GM18868 (cell line): ENCODE data around the gene QKI.
A peak's percentile ranks its signal among the peaks of the same experiment; 100 is the strongest.
"Not testable (repeated sequence)": the region's sequence is repeated elsewhere in the genome, so short reads cannot be mapped to it uniquely, and the experiment has no call there.

Experiments used
- ATAC-seq: cut with Tn5 transposase; IDR thresholded peaks from one replicate; pipeline ENCODE4 v1.9.1; 2021; ENCODE audit warnings: mild to moderate bottlenecking, moderate library complexity; ENCODE audit not compliant: unreplicated experiment

Gene QKI

GRCh38 chr6:163414117-163414945, at the start of gene QKI:
Gene QKI, plus strand, starts transcription at chr6:163414718. Its CDS starts 476 bp downstream, at chr6:163415194.
- ATAC-seq = peak; percentile 41

DNA sequence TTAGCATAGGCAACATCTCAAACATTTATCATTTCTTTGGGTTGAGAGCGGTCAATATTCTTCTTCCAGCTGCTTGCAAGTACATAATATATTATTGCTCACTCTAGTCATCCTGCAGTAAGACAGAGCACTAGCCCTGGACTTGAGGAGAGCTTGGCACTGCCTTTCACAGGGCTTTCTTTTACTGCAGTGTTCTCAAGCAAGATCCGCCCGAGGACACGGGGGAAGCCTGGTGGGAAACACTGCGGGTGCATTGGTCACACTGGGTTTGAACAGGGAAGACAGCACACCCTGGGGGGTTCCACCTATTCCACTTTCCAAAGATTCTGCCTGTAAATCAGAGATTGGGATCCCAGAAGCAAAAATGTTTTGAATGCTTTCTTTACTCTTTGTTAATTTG, 48.2 kb upstream of the QKI start:
- ATAC-seq = no peak

DNA sequence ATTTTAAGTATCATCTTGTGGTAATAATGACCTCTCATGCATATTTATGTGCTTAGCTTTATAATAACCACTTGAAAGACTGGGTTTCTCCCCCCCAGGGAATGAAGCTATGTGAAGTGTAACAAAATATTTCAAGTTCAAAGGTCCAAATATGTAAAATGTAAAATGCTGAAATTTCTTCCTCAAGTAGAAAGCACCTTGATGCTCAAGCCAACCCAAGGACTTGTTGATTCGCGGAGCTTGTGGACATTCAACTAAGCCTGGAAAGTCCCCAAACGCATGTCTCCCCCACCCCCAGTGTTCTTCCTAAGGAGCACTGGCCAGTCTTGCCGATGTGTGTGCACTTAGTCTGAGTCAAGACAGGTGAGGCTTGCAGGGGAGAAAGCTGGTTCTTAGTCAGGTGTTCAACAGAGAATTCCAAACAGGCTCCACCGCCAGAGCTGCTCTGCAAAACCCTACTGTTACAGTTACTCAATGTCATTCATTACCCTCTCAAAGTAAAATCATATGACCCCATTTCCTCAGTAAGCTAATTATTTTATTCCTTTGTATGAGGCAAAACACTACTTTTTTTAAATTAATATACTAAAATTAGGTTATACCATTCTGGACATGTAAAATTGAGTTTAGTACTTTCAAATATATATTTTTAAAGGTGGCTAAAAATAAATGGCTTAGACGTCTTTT, 46.9 kb upstream of the QKI start:
- no peak for ATAC-seq

DNA sequence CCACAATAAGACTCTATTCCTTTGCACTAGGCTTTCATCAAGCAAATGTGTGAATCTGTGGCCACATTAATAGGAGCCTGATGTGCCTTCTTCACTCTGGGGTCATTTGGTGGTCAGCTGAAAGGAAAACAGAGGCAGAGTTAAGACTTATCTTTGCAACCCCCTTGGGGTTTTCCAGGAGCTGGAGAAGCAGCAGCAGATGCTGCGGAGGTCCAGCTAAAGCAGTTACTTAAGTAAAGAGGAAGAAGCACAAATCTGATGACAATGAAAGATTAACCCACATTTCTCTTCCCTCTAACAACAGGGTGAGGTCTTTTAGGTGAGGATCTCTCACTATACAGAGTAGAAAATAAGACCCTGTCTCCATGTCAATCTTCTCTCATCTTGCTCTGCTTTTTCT, 45.4 kb upstream of the QKI start:
- no peak for ATAC-seq

DNA sequence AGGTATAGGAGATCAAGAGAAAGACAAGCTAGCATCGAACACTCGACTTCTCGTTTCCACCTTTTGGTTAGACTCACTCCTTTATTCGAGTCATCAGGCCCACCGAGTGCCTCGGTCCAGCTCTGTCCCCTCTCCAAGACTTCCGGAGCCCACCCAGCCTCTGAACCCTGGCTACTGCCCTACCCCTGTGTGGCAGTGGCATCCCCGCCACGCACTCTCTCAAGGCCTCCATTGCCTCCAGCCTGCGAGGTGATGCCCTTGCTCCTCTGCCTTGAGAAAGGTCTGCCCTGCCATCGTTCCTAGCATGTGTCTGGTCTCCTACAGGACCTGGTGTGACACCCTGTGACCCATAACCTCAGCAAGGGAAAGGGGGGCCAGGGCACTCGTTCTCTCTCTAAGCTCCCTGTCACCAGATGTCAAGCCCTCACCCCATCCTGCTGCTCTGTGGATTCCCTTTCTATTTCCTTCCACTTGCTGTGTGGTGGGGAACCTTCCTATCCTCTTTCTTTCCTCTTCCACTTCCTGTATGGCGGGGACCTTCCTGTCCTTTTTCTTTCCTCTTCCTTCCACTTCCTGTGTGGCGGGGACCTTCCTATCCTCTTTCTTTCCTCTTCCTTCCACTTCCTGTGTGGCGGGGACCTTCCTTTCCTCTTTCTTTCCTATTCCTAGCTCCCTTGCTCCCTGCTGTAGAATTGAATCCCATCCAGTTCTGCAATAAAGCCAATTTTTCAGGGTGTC, 44.7 kb upstream of the QKI start:
- ATAC-seq = no peak

GRCh38 chr6:163370464-163371117, 43.9 kb upstream of the QKI start:
- no peak for ATAC-seq

GRCh38 chr6:163371129-163371528, 43.4 kb upstream of the QKI start:
- ATAC-seq = no peak

DNA sequence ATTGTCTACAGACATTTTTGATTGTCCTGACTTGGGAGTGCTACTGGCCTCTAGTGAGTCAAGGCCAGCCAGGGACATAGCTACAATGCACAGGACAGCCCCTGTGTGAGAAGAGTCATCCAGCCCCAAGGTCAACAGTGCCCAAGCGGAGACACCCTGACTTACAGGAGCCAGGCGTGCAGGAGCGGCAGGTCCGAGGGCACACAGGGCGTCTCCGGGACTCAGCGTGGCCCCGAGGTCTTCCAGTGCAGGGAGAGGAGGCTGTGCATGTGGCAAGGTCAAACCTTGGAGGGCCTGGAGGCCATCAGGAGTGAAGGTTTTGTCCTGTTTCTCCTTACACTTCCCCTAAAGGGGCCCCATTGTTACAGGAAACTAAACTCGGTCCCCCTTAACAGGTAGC, 41.3 kb upstream of the QKI start:
- ATAC-seq = no peak

DNA sequence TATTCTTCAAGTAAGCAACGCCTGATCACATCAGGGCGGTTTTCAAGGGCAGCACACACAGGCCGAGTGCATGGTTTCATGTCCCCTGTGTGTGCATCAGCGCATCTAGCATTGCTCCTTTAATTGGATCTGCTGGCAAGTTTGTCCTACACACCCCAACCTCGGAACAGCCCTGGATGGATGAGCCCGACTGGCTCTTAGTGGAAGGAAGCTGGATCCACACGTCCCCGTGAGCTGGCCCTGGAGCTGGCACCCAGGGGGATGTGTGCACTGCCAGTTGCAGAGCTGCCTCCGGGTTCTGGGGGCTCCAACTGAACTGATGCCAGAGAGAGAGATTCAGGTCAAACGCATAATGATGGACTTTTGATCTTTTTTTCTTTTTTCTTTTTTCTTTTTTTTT, 39.2 kb upstream of the QKI start:
- ATAC-seq = no peak

- no peak for ATAC-seq
These were observed 38.3 kb upstream of the QKI start for GRCh38 chr6:163376187-163376586.

DNA sequence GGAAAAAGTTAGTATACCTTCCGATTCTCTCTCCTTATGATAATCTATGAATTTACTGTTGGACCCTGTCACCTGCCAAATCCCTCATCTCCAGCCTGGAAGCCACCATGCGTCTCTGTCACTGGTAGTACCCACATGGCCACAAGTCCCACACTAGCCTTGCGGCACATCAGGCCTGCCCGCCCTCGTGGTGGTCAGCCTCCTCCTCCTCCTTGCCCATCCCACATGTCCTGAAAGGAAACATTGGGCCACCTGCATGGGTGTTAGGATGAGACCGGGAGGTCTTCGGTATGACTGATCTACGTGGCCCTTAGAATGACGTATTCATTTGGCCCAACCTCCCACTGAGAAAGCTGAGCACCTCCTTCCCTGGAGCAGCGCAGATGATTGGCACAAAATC, 37.0 kb upstream of the QKI start:
- no peak for ATAC-seq

DNA sequence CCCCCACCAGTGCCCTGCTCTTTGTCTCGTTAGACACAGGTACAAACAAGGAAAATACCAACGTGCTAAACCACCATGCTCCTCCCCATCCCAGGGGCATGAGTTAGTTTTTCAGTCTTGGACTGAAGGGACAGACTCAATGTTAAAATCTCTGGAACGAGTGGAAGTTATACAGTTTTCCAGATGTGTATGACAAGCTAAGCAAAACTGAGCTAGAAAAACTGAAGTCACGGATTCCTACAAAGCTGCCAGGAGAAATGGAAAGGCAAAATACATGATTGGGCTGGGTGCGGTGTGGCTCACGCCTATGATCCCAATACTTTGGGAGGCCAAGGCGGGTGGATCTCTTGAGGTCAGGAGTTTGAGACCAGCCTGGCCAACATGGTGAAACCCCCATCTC, 34.3 kb upstream of the QKI start:
- no peak for ATAC-seq

DNA sequence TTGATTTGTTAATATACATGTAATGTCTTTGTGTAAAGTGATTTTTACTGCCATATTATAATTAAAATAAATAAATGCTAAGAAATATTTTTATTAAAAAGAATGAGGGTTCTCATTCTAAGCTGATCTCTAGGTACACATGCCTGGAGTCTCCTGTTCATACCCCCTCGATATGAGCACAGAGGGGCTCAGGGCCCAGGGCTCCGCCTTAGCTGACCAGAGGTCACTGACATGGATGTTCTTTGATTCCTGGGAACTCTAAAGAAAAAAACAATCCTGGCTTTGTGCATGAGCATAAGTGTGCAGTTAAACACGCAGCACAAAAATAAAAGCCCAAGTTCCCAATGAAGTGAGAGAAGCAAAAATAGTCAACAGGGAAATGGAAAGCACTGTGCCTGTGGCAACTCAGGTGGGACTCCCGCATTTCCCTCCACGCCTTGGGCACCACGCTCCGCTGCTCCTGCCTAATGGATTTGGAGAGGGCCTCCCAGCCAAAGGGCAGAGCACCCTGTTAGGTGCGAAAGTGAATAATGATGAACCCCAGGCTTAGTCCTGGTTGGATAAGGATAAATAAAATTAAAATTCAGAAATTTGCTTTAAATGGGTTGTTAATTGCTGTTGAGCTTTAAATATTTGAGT, 33.3 kb upstream of the QKI start:
- ATAC-seq = no peak

- ATAC-seq = not testable (repeated sequence)
These were observed 31.1 kb upstream of the QKI start for GRCh38 chr6:163383396-163383795.

DNA sequence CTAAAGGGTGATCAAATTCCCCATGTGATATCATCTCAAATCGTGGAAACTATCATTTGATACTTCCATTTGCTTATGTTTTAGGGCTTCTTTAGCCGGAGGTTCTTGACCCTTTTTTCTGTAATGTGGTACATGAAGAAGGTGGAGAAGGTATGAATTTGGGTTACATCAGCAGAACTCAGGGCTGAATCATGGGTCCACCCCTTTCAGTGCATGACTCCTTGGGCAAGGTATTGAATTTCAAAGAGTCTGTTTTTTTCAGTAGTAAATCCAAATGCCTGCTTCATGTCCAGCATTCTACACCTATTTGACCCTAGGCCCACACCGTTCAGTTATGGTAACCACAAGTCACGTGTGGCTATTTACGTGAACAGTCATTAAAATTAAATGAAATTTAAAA, 30.6 kb upstream of the QKI start:
- ATAC-seq = no peak

- no peak for ATAC-seq
These were observed 30.0 kb upstream of the QKI start for GRCh38 chr6:163384510-163384909.

DNA sequence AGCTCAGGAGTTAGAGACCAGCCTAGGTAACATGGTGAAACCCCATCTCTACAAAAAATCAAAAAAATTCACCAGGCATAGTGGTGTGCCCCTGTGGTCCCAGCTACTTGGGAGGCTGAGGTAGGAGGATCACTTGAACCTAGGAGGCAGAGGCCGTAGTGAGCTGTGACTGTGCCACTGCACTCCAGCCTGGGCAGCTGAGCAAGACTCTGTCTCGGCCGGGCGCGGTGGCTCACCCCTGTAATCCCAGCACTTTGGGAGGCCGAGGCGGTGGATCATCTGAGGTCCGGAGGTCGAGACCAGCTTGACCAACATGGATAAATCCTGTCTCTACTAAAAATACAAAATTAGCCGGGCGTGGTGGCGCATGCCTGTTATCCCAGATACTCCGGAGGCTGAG, 29.0 kb upstream of the QKI start:
- ATAC-seq = not testable (repeated sequence)

- no peak for ATAC-seq
These were observed 28.1 kb upstream of the QKI start for GRCh38 chr6:163386329-163386908.

DNA sequence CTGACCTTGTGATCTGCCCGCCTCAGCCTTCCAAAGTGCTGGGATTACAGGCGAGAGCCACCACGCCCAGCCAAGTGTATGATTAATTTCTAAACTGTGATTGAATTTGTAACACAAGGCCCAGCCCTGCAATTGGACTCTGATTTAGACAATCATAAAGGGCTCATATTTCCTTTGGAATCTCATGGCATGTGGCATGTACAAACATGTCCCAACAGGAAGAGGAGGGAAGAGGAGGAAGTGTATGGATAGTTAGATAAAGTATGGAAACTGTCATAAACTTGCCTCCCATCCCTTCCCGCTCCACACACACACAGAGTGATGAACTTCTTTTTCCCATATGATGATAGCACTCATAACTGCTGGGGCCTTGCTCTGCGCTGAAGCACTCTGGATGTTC, 27.2 kb upstream of the QKI start:
- ATAC-seq = no peak

- no peak for ATAC-seq
These were observed 25.2 kb upstream of the QKI start for GRCh38 chr6:163389354-163389753.
